ENCODE data around the gene PRKG2.
"Not testable (repeated sequence)": the region's sequence is repeated elsewhere in the genome, so short reads cannot be mapped to it uniquely, and the experiment has no call there.

PRKG2 gene

GRCh38 chr4:81214881-81215868, at the start of gene PRKG2:
Gene PRKG2 (minus strand): TSS chr4:81215222. CDS start chr4:81205047, 10,175 bp downstream.
- in situ Hi-C loops (cut with HindIII; ENCODE audit: low sequenced_read_pairs) = no loop called here

GRCh38 chr4:81260443-81261101, 45.5 kb upstream of the PRKG2 start:
- in situ Hi-C loops (cut with HindIII; ENCODE audit: low sequenced_read_pairs) = no loop called here

- in situ Hi-C loops (cut with HindIII; ENCODE audit: low sequenced_read_pairs) = no loop called here
Observed at GRCh38 chr4:81258841-81259550, 44.0 kb upstream of the PRKG2 start.

- in situ Hi-C loops (cut with HindIII; ENCODE audit: low sequenced_read_pairs) = no loop called here
Observed at GRCh38 chr4:81257816-81258215, 42.8 kb upstream of the PRKG2 start.

GRCh38 chr4:81257021-81257420, 42.0 kb upstream of the PRKG2 start:
- in situ Hi-C loops (cut with HindIII; ENCODE audit: low sequenced_read_pairs) = no loop called here

- in situ Hi-C loops (cut with HindIII; ENCODE audit: low sequenced_read_pairs) = no loop called here
Observed at GRCh38 chr4:81256059-81256970, 41.3 kb upstream of the PRKG2 start.

- in situ Hi-C loops (cut with HindIII; ENCODE audit: low sequenced_read_pairs) = no loop called here
Observed at GRCh38 chr4:81255524-81255923, 40.5 kb upstream of the PRKG2 start.

GRCh38 chr4:81250430-81250829, 35.4 kb upstream of the PRKG2 start:
- in situ Hi-C loops (cut with HindIII; ENCODE audit: low sequenced_read_pairs) = no loop called here

- in situ Hi-C loops (cut with HindIII; ENCODE audit: low sequenced_read_pairs) = no loop called here
Observed at GRCh38 chr4:81245218-81246009, 30.4 kb upstream of the PRKG2 start.

- in situ Hi-C loops (cut with HindIII; ENCODE audit: low sequenced_read_pairs) = no loop called here
Observed at GRCh38 chr4:81237791-81238190, 22.8 kb upstream of the PRKG2 start.

- in situ Hi-C loops (cut with HindIII; ENCODE audit: low sequenced_read_pairs) = no loop called here
Observed at GRCh38 chr4:81235982-81236749, 21.1 kb upstream of the PRKG2 start.

- in situ Hi-C loops (cut with HindIII; ENCODE audit: low sequenced_read_pairs) = no loop called here
Observed at GRCh38 chr4:81227968-81228367, 12.9 kb upstream of the PRKG2 start.

GRCh38 chr4:81227138-81227537, 12.1 kb upstream of the PRKG2 start:
- in situ Hi-C loops (cut with HindIII; ENCODE audit: low sequenced_read_pairs) = no loop called here

GRCh38 chr4:81225252-81225651, 10.2 kb upstream of the PRKG2 start:
- in situ Hi-C loops (cut with HindIII; ENCODE audit: low sequenced_read_pairs) = no loop called here

- in situ Hi-C loops (cut with HindIII; ENCODE audit: low sequenced_read_pairs) = not testable (repeated sequence)
Observed at GRCh38 chr4:81222082-81222472, 7.1 kb upstream of the PRKG2 start.

GRCh38 chr4:81221303-81222081, 6.5 kb upstream of the PRKG2 start:
- in situ Hi-C loops (cut with HindIII; ENCODE audit: low sequenced_read_pairs) = no loop called here

GRCh38 chr4:81220271-81220670, 5.2 kb upstream of the PRKG2 start:
- in situ Hi-C loops (cut with HindIII; ENCODE audit: low sequenced_read_pairs) = no loop called here

GRCh38 chr4:81218206-81218605, 3.2 kb upstream of the PRKG2 start:
- in situ Hi-C loops (cut with HindIII; ENCODE audit: low sequenced_read_pairs) = no loop called here
